Ectodermal cell (in vitro differentiated cells): Measurements from ENCODE around the gene TTC1.
"Not testable (repeated sequence)": the region's sequence is repeated elsewhere in the genome, so short reads cannot be mapped to it uniquely, and the experiment has no call there.

Source experiments
- H3K27ac ChIP-seq: 2 replicates; pipeline ENCODE4 v1.7.0; 2013; ENCODE audit warnings: mild to moderate bottlenecking, low read depth, low read length; ENCODE audit not compliant: insufficient read depth, poor library complexity, severe bottlenecking
- H3K27me3 ChIP-seq: 2 replicates; pipeline ENCODE4 v1.7.0; 2013; ENCODE audit warnings: mild to moderate bottlenecking, low read length; ENCODE audit not compliant: insufficient read depth, control insufficient read depth, poor library complexity, severe bottlenecking
- H3K36me3 ChIP-seq: one replicate; pipeline ENCODE4 v1.7.0; 2013; ENCODE audit warnings: low read length; ENCODE audit not compliant: control insufficient read depth, insufficient read depth
- H3K4me1 ChIP-seq: one replicate; pipeline ENCODE4 v1.7.0; 2013; ENCODE audit warnings: low read length; ENCODE audit not compliant: control insufficient read depth, insufficient read depth
- H3K4me3 ChIP-seq: 2 replicates; pipeline ENCODE4 v1.7.0; 2013; ENCODE audit warnings: low read depth, low read length, control low read depth; ENCODE audit not compliant: insufficient read depth
- H3K9me3 ChIP-seq: 2 replicates; pipeline ENCODE4 v1.7.0; 2013; ENCODE audit warnings: mild to moderate bottlenecking, low read length, moderate library complexity; ENCODE audit not compliant: control insufficient read depth
- WGBS, 2 experiments: methylation state at CpG; one replicate each; pipeline ENCODE4 v1.1.7; 2013; ENCODE audit warnings: missing lambda C conversion rate in 2 of 2; 5-methylcytosine and 5-hydroxymethylcytosine counted together

Gene TTC1

GRCh38 chr5:160060001-160060400 is 51.1 kb downstream of the TTC1 start:
- WGBS, 2 experiments: 96% methylated on average over 4 of the region's 4 CpGs
- no peaks in the 10 kb centered on the region for H3K4me1 ChIP-seq
- no peaks in the 10 kb centered on the region for H3K9me3 ChIP-seq
- peaks cover 14% of the 10 kb centered on the region for H3K36me3 ChIP-seq
- no peak overlapping the region for H3K27ac ChIP-seq
- H3K4me3 ChIP-seq: no peak overlapping the region
- no peaks in the 10 kb centered on the region for H3K27me3 ChIP-seq

DNA sequence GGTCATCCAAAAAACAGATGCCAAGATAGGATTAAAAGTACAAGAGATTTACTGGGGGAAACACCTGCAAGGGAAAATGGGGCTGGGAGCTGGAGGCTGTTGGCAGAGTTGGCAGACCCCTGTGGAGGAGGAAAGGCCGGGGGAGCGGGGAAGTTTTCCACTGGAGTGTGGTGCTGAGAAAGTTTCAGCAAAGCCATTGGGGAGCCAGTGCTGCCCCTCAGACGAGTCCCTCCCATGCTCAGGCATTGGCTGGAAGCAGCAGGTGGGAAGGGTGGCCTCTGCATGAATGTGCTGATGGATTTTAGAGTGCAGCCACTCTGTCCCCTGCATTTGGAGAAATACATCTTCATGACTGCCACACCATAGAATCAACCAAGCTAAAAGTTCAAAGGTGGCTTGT is 52.8 kb downstream of the TTC1 start:
- no peak overlapping the region for H3K4me3 ChIP-seq
- no peaks in the 10 kb centered on the region for H3K9me3 ChIP-seq
- WGBS, 2 experiments: 60 to 63% methylated on average over 3 of the region's 3 CpGs
- no peak overlapping the region for H3K27ac ChIP-seq
- peaks cover 3% of the 10 kb centered on the region for H3K36me3 ChIP-seq
- H3K4me1 ChIP-seq: no peaks in the 10 kb centered on the region
- H3K27me3 ChIP-seq: no peaks in the 10 kb centered on the region

- Histone ChIP-seq H3K27ac (no peak overlapping the region), H3K4me3 (no peak overlapping the region), H3K9me3 (no peaks in the 10 kb centered on the region), H3K36me3 (no peaks in the 10 kb centered on the region), H3K27me3 (no peaks in the 10 kb centered on the region), H3K4me1 (no peaks in the 10 kb centered on the region)
- WGBS, 2 experiments: 58 to 74% methylated on average over 1 of the region's 1 CpG
These were observed 55.5 kb downstream of the TTC1 start for GRCh38 chr5:160064417-160064810.

DNA sequence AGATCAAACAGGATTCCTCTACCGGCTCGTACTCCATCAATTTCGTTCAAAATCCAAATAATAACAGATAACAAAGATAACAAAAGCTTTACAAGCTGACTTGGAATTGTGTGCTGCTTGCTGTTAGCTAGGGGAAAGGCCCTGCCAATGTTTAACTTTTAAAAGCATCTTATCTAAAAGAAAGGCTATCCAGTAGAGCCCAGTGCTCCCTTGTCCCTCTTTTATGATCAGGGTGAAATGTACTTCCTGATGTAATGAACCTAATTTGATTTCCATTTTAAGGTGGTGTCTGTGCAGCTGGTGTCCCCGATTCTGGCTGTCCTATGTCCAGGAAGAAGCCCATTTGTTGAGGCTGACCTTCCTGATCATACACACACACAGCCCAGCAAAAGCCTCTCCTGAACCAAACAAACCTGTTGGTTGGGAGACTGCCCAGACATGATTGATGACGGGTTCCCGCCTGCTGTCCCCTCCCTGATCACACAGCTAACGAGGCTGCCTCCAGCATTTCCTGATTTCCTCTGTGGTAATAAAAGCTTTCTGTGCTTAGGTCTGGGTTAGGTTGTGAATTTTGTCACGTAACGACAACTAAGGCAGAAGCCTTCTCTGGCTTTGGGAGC is 56.2 kb downstream of the TTC1 start:
- no peaks in the 10 kb centered on the region for H3K36me3 ChIP-seq
- H3K4me3 ChIP-seq: no peak overlapping the region
- H3K9me3 ChIP-seq: no peaks in the 10 kb centered on the region
- no peaks in the 10 kb centered on the region for H3K4me1 ChIP-seq
- 92 to 94% methylated on average over 9 of the region's 9 CpGs for WGBS, 2 experiments
- no peaks in the 10 kb centered on the region for H3K27me3 ChIP-seq
- no peak overlapping the region for H3K27ac ChIP-seq

DNA sequence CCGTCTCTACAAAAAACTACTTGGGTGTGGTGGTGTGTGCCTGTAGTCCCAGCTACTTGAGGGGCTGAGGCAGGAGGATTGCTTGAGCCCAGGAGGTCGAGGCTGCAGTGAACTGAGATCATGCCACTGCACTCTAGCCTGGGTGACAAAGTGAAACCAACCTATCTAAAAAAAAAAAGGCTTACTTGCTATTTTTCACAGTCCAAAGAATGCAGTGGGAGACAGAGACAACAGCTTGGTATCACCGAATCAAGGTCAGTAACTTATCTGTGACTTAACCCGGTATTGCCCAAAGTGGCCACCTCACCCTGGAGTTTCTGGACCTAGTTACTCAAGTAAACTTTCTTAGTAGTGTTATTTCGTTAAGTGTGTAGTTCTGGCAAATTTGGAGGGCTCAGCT is 60.2 kb downstream of the TTC1 start:
- H3K4me3 ChIP-seq, H3K27ac ChIP-seq, H3K36me3 ChIP-seq, H3K9me3 ChIP-seq, H3K4me1 ChIP-seq, H3K27me3 ChIP-seq: not testable (repeated sequence)
- WGBS, 2 experiments: 90 to 95% methylated on average over 5 of the region's 5 CpGs

- Histone ChIP-seq H3K27me3 (no peaks in the 10 kb centered on the region), H3K4me1 (no peaks in the 10 kb centered on the region), H3K36me3 (no peaks in the 10 kb centered on the region), H3K27ac (no peak overlapping the region), H3K9me3 (no peaks in the 10 kb centered on the region), H3K4me3 (no peak overlapping the region)
- WGBS, 2 experiments: 89 to 92% methylated on average over 7 to 8 of the region's 8 CpGs
These were observed 62.6 kb downstream of the TTC1 start for GRCh38 chr5:160071516-160071915.

GRCh38 chr5:160071916-160072315 is 63.0 kb downstream of the TTC1 start:
- 92 to 97% methylated on average over 2 of the region's 2 CpGs for WGBS, 2 experiments
- Histone ChIP-seq H3K9me3 (no peaks in the 10 kb centered on the region), H3K27ac (no peak overlapping the region)

GRCh38 chr5:160075073-160075472 is 66.1 kb downstream of the TTC1 start:
- H3K4me3 ChIP-seq: no peak overlapping the region
- H3K4me1 ChIP-seq: no peaks in the 10 kb centered on the region
- H3K9me3 ChIP-seq: no peaks in the 10 kb centered on the region

More at GRCh38 chr5:160071916-160072315, 63.0 kb downstream of the TTC1 start:
- no peaks in the 10 kb centered on the region for H3K27me3 ChIP-seq
- no peak overlapping the region for H3K4me3 ChIP-seq
- no peaks in the 10 kb centered on the region for H3K36me3 ChIP-seq
- no peaks in the 10 kb centered on the region for H3K4me1 ChIP-seq

GRCh38 chr5:160076997-160077396 is 68.1 kb downstream of the TTC1 start:
- H3K9me3 ChIP-seq: no peaks in the 10 kb centered on the region
- H3K4me3 ChIP-seq: no peak overlapping the region
- no peaks in the 10 kb centered on the region for H3K27me3 ChIP-seq
- 95 to 100% methylated on average over 2 of the region's 2 CpGs for WGBS, 2 experiments
- H3K4me1 ChIP-seq: no peaks in the 10 kb centered on the region
- H3K27ac ChIP-seq: no peak overlapping the region
- peaks cover 9% of the 10 kb centered on the region for H3K36me3 ChIP-seq

More at GRCh38 chr5:160075073-160075472, 66.1 kb downstream of the TTC1 start:
- Histone ChIP-seq H3K36me3 (peaks cover 9% of the 10 kb centered on the region), H3K27me3 (no peaks in the 10 kb centered on the region), H3K27ac (no peak overlapping the region)

GRCh38 chr5:160079753-160080152 is 70.8 kb downstream of the TTC1 start:
- no peaks in the 10 kb centered on the region for H3K27me3 ChIP-seq
- H3K9me3 ChIP-seq: no peaks in the 10 kb centered on the region
- peaks cover 9% of the 10 kb centered on the region for H3K36me3 ChIP-seq
- H3K27ac ChIP-seq: no peak overlapping the region
- H3K4me1 ChIP-seq: peaks cover 6% of the 10 kb centered on the region
- 94 to 95% methylated on average over 2 of the region's 2 CpGs for WGBS, 2 experiments
- H3K4me3 ChIP-seq: no peak overlapping the region

GRCh38 chr5:160081495-160081894 is 72.6 kb downstream of the TTC1 start:
- 94 to 98% methylated on average over 3 of the region's 3 CpGs for WGBS, 2 experiments
- Histone ChIP-seq H3K4me3 (no peak overlapping the region), H3K9me3 (no peaks in the 10 kb centered on the region), H3K4me1 (peaks cover 6% of the 10 kb centered on the region), H3K27ac (no peak overlapping the region), H3K27me3 (no peaks in the 10 kb centered on the region), H3K36me3 (peaks cover 9% of the 10 kb centered on the region)
